Measurements from ENCODE around the gene C10orf71.

The C10orf71 gene

GRCh38 chr10:49311555-49312236, 12.7 kb downstream of the C10orf71 start:
- Mint-ChIP-seq H3K4me3 (no peak overlapping the region), H3K4me1 (ENCODE audit: low read depth) (peaks cover 37% of the 10 kb centered on the region), H3K27me3 (peaks cover 4% of the 10 kb centered on the region), H3K9me3 (peaks cover 4% of the 10 kb centered on the region), H3K36me3 (ENCODE audit: low read depth) (no peaks in the 10 kb centered on the region), H3K27ac (peak overlapping the region; percentile 59)

- no peak overlapping the region for H3K4me3 Mint-ChIP-seq
- peaks cover 4% of the 10 kb centered on the region for H3K27me3 Mint-ChIP-seq
- peaks cover 37% of the 10 kb centered on the region for H3K4me1 Mint-ChIP-seq (ENCODE audit: low read depth)
- no peak overlapping the region for H3K27ac Mint-ChIP-seq
- H3K9me3 Mint-ChIP-seq, result peaks cover 4% of the 10 kb centered on the region
- no peaks in the 10 kb centered on the region for H3K36me3 Mint-ChIP-seq (ENCODE audit: low read depth)
These were observed 13.4 kb downstream of the C10orf71 start for GRCh38 chr10:49312246-49312869.

DNA sequence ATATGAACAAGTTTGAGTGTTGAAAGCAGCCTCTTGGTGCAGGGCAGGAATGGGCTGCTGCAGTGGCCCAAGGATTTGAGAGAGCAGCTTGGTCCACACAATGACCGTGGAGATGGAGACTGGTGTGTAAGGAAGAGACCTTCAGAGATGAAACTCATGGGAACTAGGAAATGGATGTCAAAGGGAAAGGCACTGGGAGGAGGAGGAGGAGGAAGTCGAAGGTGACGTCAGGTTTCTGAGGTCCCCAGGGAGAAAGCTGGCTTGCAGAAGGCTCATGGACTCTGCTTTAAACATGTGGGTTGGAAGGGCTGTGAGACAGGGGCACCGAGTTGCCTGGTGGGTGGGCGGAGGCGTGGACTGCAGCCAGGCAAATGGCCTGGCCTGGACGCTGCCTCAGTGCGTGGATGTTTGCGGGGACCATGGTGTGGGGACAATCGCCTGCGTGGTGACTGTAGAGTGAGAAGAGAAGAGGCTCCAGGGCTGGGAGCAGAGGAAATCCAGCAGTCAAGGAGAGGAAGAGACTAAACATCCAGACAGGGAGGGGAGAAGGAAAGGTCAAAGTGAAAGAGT, 14.6 kb downstream of the C10orf71 start:
- peak overlapping the region; percentile 12 for H3K27ac Mint-ChIP-seq
- H3K36me3 Mint-ChIP-seq (ENCODE audit: low read depth), result no peaks in the 10 kb centered on the region
- peaks cover 37% of the 10 kb centered on the region for H3K4me1 Mint-ChIP-seq (ENCODE audit: low read depth)
- no peak overlapping the region for H3K4me3 Mint-ChIP-seq
- peaks cover 4% of the 10 kb centered on the region for H3K27me3 Mint-ChIP-seq
- H3K9me3 Mint-ChIP-seq, result peaks cover 4% of the 10 kb centered on the region

- H3K9me3 Mint-ChIP-seq, result peaks cover 4% of the 10 kb centered on the region
- H3K4me3 Mint-ChIP-seq, result no peak overlapping the region
- H3K4me1 Mint-ChIP-seq (ENCODE audit: low read depth), result peaks cover 25% of the 10 kb centered on the region
- peaks cover 4% of the 10 kb centered on the region for H3K27me3 Mint-ChIP-seq
- no peaks in the 10 kb centered on the region for H3K36me3 Mint-ChIP-seq (ENCODE audit: low read depth)
- H3K27ac Mint-ChIP-seq, result no peak overlapping the region
These were observed 15.8 kb downstream of the C10orf71 start for GRCh38 chr10:49314806-49315205.

GRCh38 chr10:49318028-49318427, 19.1 kb downstream of the C10orf71 start:
- H3K4me3 Mint-ChIP-seq, result no peak overlapping the region

GRCh38 chr10:49318755-49319154, 19.8 kb downstream of the C10orf71 start:
- Mint-ChIP-seq H3K27me3 (no peaks in the 10 kb centered on the region), H3K27ac (no peak overlapping the region), H3K36me3 (ENCODE audit: low read depth) (no peaks in the 10 kb centered on the region), H3K9me3 (no peaks in the 10 kb centered on the region), H3K4me3 (no peak overlapping the region), H3K4me1 (ENCODE audit: low read depth) (no peaks in the 10 kb centered on the region)

More at GRCh38 chr10:49318028-49318427, 19.1 kb downstream of the C10orf71 start:
- Mint-ChIP-seq H3K27me3 (peaks cover 4% of the 10 kb centered on the region), H3K36me3 (ENCODE audit: low read depth) (no peaks in the 10 kb centered on the region), H3K27ac (no peak overlapping the region), H3K9me3 (no peaks in the 10 kb centered on the region), H3K4me1 (ENCODE audit: low read depth) (no peaks in the 10 kb centered on the region)

DNA sequence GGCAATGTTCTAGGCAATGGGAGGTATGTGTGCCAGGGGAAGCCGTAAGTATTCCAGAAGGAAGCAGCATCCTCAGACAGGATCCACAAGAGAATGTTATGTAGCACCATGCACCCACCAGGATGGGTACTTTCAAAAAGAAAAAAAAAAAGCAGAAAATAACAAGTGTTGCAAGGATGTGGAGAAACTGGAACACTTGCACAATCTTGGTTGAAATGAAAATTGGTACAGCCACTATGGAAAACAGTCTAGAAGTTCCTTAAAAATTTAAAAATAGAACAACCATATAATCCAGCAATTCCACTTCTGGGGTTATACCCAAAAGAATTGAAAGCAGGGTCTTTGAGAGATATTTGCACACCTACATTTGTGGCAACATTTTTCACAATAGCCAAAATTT, 20.2 kb downstream of the C10orf71 start:
- Mint-ChIP-seq H3K27me3 (no peaks in the 10 kb centered on the region), H3K4me1 (ENCODE audit: low read depth) (no peaks in the 10 kb centered on the region), H3K9me3 (no peaks in the 10 kb centered on the region), H3K27ac (no peak overlapping the region), H3K36me3 (ENCODE audit: low read depth) (no peaks in the 10 kb centered on the region), H3K4me3 (no peak overlapping the region)

DNA sequence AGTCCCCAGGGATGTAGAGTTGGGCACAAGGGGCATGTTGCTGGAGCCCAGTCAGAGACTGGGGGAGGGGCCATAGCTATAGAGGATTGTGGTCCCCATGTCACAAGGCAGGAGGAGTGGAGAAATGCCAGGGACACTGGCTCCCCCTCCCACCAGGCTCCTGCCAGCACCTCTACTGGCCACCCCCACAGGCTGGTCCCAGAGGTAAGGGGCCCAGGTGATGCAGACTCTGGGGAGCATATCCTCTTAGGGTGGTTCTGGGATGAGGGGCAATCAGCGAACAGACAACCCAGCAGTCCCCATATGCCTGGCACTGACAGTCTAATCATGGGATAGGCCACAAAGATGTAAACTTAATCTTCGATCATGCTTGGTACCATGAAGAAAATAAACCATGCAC, 21.2 kb downstream of the C10orf71 start:
- Mint-ChIP-seq H3K4me3 (no peak overlapping the region), H3K27ac (no peak overlapping the region), H3K36me3 (ENCODE audit: low read depth) (no peaks in the 10 kb centered on the region), H3K4me1 (ENCODE audit: low read depth) (no peaks in the 10 kb centered on the region), H3K9me3 (no peaks in the 10 kb centered on the region), H3K27me3 (peaks cover 6% of the 10 kb centered on the region)

DNA sequence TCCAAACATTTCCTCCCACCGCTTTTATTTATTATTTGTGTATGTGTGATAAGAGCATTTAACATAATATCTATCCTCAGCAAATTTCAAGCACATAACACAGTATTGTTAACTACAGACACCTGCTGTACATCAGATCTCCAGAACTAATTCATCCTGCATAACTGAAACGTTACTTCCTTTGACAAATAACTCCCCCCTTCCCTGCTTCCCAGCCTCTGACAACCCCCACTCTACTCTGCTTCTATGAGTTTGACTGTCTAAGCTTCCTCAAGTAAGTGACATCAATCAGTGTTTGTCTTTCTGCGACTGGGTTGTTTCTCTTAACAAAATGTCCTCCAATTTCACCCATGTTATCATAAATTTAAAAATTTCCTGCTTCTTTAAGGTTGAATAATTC, 22.1 kb downstream of the C10orf71 start:
- no peak overlapping the region for H3K4me3 Mint-ChIP-seq
- peaks cover 6% of the 10 kb centered on the region for H3K27me3 Mint-ChIP-seq

DNA sequence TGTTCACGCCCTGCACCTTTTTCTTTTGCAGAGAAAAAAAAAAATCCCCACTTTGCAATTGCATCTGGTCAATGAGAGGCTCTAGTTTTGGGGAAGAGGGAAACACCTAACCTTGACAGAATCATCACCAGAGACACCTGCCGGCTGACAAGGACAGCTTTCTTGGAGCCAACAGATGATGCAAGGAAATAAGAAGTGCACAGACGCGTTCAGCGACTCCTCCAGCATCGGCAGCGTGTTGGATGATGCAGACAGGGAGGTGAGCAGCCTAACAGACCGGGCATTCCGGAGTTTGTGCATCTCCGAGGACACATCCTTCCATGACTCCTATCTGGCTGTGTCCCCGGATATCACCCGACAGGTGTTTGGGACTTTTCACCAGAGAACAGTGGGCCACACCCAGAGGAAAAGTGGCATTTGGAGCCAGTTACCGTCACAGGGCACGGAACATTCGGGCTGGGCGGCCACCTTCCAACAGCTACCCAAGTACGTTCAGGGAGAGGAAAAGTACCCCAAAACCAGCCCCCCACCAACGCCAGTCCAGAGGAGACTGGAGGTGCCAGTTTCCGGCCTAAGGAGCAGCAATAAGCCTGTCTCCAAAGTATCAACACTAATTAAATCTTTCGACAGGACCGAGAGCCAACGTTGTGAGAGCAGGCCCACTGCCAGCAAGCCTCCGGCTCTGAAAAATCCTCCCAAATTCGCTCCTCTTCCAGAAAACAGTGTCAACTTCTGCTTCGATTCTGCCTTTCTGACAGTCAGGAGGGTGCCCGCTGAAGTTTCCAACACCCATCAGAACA, 23.6 kb downstream of the C10orf71 start:
- Mint-ChIP-seq H3K27me3 (peaks cover 6% of the 10 kb centered on the region), H3K4me1 (ENCODE audit: low read depth) (no peaks in the 10 kb centered on the region), H3K4me3 (no peak overlapping the region), H3K36me3 (ENCODE audit: low read depth) (no peaks in the 10 kb centered on the region), H3K9me3 (no peaks in the 10 kb centered on the region), H3K27ac (no peak overlapping the region)

More for the DNA sequence above, 22.1 kb downstream of the C10orf71 start:
- Mint-ChIP-seq H3K36me3 (ENCODE audit: low read depth) (no peaks in the 10 kb centered on the region), H3K9me3 (no peaks in the 10 kb centered on the region), H3K4me1 (ENCODE audit: low read depth) (no peaks in the 10 kb centered on the region), H3K27ac (no peak overlapping the region)

- H3K27me3 Mint-ChIP-seq, result peaks cover 6% of the 10 kb centered on the region
- H3K4me3 Mint-ChIP-seq, result no peak overlapping the region
- H3K9me3 Mint-ChIP-seq, result no peaks in the 10 kb centered on the region
- H3K27ac Mint-ChIP-seq, result no peak overlapping the region
- H3K4me1 Mint-ChIP-seq (ENCODE audit: low read depth), result no peaks in the 10 kb centered on the region
- H3K36me3 Mint-ChIP-seq (ENCODE audit: low read depth), result no peaks in the 10 kb centered on the region
These were observed 24.4 kb downstream of the C10orf71 start for GRCh38 chr10:49323171-49323895.

GRCh38 chr10:49323896-49324270, 24.9 kb downstream of the C10orf71 start:
- Mint-ChIP-seq H3K36me3 (ENCODE audit: low read depth) (no peaks in the 10 kb centered on the region), H3K9me3 (no peaks in the 10 kb centered on the region), H3K27me3 (peaks cover 6% of the 10 kb centered on the region), H3K27ac (no peak overlapping the region), H3K4me1 (ENCODE audit: low read depth) (no peaks in the 10 kb centered on the region), H3K4me3 (no peak overlapping the region)

DNA sequence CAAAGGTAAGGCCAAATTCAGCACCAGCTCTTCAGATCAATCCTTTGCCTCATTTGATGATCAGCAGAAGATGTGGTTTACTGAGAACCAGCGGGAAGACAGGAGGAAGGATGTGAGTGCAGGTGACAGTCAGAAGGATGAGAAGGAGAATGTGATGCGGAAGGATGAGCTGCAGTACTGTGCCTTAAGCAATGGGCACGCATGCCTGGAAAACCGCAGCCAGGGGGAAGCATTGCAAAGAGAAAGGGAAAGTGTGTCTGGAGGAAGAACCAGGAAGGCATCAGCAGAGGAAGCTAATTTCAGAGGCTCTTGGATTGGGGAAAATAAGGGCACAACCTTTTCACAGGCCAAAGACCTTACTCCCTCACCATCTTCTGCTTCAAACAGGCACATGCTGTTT, 25.7 kb downstream of the C10orf71 start:
- Mint-ChIP-seq H3K4me3 (no peak overlapping the region), H3K4me1 (ENCODE audit: low read depth) (no peaks in the 10 kb centered on the region), H3K36me3 (ENCODE audit: low read depth) (no peaks in the 10 kb centered on the region), H3K27ac (no peak overlapping the region), H3K27me3 (peaks cover 6% of the 10 kb centered on the region), H3K9me3 (no peaks in the 10 kb centered on the region)

DNA sequence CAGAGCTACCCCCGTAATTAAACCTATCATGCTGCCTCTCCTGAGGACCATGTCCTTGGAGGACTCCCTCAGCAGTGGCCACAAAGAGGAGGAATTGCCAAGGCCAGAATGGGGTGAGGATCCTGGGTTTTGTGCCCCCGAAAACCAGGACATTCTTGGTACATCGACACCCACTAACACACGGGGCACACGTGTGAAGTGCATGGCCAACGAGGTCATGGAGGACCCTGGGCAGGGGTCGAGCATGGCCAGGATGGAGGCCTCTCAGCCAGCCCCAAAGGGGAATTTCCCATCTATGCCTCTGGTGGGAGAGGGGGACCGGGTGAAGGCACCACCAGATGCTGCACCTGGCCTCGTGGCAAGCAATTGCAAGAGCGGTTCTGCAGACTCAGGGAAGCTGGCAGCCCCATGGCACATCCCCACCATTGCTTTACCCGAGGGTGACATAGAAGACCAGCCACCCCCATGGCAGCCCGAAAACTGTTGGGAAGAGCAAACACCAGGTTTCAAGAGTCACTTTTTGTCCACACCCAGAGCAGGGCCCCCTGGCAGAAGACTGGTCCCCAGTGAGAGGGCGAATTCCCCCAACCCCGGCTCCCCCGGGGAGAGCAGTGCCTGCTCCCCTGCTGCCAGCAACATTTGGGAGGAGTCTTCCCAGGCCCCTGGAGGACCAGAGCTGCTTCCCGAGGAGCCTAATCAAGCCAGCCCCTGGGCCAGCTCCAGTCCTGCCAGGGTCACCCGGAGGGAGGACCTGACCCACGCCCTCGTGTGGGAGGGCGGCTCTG, 26.4 kb downstream of the C10orf71 start:
- Mint-ChIP-seq H3K27me3 (peaks cover 6% of the 10 kb centered on the region), H3K9me3 (no peaks in the 10 kb centered on the region), H3K4me3 (no peak overlapping the region), H3K36me3 (ENCODE audit: low read depth) (no peaks in the 10 kb centered on the region), H3K4me1 (ENCODE audit: low read depth) (no peaks in the 10 kb centered on the region), H3K27ac (no peak overlapping the region)
